ENCODE data around the gene SUSD4.
"Not testable (repeated sequence)": the region's sequence is repeated elsewhere in the genome, so short reads cannot be mapped to it uniquely, and the experiment has no call there.

SUSD4 gene

GRCh38 chr1:223291796-223292195 lies 72.2 kb downstream of the SUSD4 start:
- TF ChIP-seq POU2F2 (IDR thresholded peaks at IDR 0.05; ENCODE audit: low read depth, low read length) (no peak), POLR2AphosphoS5 (IDR thresholded peaks at IDR 0.05; ENCODE audit: low read depth, low read length) (no peak), POLR2A (IDR thresholded peaks at IDR 0.05; ENCODE audit: low read depth, low read length) (no peak), TAF1 (IDR thresholded peaks at IDR 0.05; ENCODE audit: low read depth, low read length) (no peak), PAX5 (IDR thresholded peaks at IDR 0.05; ENCODE audit: insufficient read depth, low read length, severe bottlenecking) (no peak), SPI1 (IDR thresholded peaks at IDR 0.05; ENCODE audit: low read depth, low read length) (no peak)
- FAIRE-seq (no peak), DNase-seq (ENCODE audit: insufficient read length, low spot score) (no peak)

DNA sequence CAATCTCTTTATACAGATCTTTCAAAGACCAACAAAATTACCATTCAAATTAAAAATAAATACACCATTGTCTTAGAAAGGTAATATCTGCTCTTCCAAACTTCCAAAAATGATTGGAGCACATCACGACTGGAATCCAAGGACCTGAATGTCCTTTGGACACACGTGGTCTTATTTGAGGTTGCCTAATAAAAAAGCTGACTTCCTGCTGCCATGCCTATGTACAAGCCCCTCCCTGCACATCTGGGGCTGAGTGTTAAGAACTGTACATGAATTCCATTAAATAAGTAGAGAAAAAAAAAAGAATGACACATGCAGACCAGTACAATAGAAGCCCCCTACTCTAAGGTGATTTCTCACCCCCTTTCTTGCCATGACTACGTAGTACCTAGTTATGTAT lies 73.6 kb downstream of the SUSD4 start:
- FAIRE-seq (no peak), DNase-seq (ENCODE audit: insufficient read length, low spot score) (no peak)
- no peak for TF ChIP-seq PAX5 (IDR thresholded peaks at IDR 0.05; ENCODE audit: insufficient read depth, low read length, severe bottlenecking)
- TF ChIP-seq POLR2AphosphoS5 (IDR thresholded peaks at IDR 0.05; ENCODE audit: low read depth, low read length) = no peak
- no peak for TF ChIP-seq POU2F2 (IDR thresholded peaks at IDR 0.05; ENCODE audit: low read depth, low read length)
- no peak for TF ChIP-seq SPI1 (IDR thresholded peaks at IDR 0.05; ENCODE audit: low read depth, low read length)
- TF ChIP-seq POLR2A (IDR thresholded peaks at IDR 0.05; ENCODE audit: low read depth, low read length) = no peak
- no peak for TF ChIP-seq TAF1 (IDR thresholded peaks at IDR 0.05; ENCODE audit: low read depth, low read length)

DNA sequence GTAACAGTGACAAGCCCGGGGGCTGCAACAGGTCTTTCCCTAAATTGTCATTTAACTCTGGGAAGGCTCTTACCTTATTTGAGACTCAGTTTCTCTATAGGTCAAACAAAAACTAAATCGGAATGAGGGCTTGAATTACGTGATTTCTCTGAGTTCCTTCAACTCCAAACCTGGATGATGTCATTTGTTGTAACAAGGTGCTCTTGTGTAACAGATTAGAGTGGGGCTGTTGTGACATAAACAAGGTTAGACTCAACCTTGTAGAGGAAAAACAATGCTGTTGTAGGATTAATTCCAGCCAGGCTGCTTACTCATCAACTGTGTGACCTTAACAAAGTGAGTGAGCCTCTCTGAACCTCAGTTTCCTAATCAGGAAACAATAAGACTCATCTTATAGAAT lies 74.4 kb downstream of the SUSD4 start:
- no peak for FAIRE-seq

GRCh38 chr1:223288826-223289225 lies 75.2 kb downstream of the SUSD4 start:
- no peak for DNase-seq (ENCODE audit: insufficient read length, low spot score)
- no peak for FAIRE-seq
- TF ChIP-seq POLR2A (IDR thresholded peaks at IDR 0.05; ENCODE audit: low read depth, low read length) (no peak), TAF1 (IDR thresholded peaks at IDR 0.05; ENCODE audit: low read depth, low read length) (no peak), POLR2AphosphoS5 (IDR thresholded peaks at IDR 0.05; ENCODE audit: low read depth, low read length) (no peak), PAX5 (IDR thresholded peaks at IDR 0.05; ENCODE audit: insufficient read depth, low read length, severe bottlenecking) (no peak), SPI1 (IDR thresholded peaks at IDR 0.05; ENCODE audit: low read depth, low read length) (no peak), POU2F2 (IDR thresholded peaks at IDR 0.05; ENCODE audit: low read depth, low read length) (no peak)

More for the DNA sequence above, 74.4 kb downstream of the SUSD4 start:
- TF ChIP-seq SPI1 (IDR thresholded peaks at IDR 0.05; ENCODE audit: low read depth, low read length) = no peak
- no peak for TF ChIP-seq POLR2AphosphoS5 (IDR thresholded peaks at IDR 0.05; ENCODE audit: low read depth, low read length)
- TF ChIP-seq TAF1 (IDR thresholded peaks at IDR 0.05; ENCODE audit: low read depth, low read length) = no peak
- no peak for TF ChIP-seq PAX5 (IDR thresholded peaks at IDR 0.05; ENCODE audit: insufficient read depth, low read length, severe bottlenecking)
- no peak for TF ChIP-seq POLR2A (IDR thresholded peaks at IDR 0.05; ENCODE audit: low read depth, low read length)
- no peak for TF ChIP-seq POU2F2 (IDR thresholded peaks at IDR 0.05; ENCODE audit: low read depth, low read length)
- no peak for DNase-seq (ENCODE audit: insufficient read length, low spot score)

DNA sequence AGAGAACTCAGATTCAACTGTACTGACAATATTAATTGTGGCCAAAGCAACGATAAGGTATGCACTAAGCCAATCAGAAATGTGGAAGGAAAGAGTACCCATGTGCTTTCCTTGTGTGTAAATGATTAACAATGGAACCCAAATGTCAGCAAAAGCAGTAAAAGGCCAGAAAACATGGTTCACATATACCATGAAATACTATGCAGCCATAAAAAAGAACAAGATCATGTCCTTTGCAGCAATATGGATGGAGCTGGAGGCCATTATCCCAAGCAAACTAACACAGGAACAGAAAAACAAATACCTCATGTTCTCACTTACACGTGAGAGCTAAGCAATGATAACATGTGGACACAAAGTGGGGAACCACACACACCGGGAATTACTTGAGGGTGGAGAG lies 78.5 kb downstream of the SUSD4 start:
- no peak for FAIRE-seq
- no peak for DNase-seq (ENCODE audit: insufficient read length, low spot score)
- TF ChIP-seq POU2F2 (IDR thresholded peaks at IDR 0.05; ENCODE audit: low read depth, low read length) (no peak), POLR2A (IDR thresholded peaks at IDR 0.05; ENCODE audit: low read depth, low read length) (no peak), PAX5 (IDR thresholded peaks at IDR 0.05; ENCODE audit: insufficient read depth, low read length, severe bottlenecking) (no peak), POLR2AphosphoS5 (IDR thresholded peaks at IDR 0.05; ENCODE audit: low read depth, low read length) (no peak), TAF1 (IDR thresholded peaks at IDR 0.05; ENCODE audit: low read depth, low read length) (no peak), SPI1 (IDR thresholded peaks at IDR 0.05; ENCODE audit: low read depth, low read length) (no peak)

- DNase-seq (ENCODE audit: insufficient read length, low spot score); FAIRE-seq: not testable (repeated sequence)
Measured at GRCh38 chr1:223283697-223284096, 80.3 kb downstream of the SUSD4 start.

GRCh38 chr1:223278311-223278710 lies 85.7 kb downstream of the SUSD4 start:
- not testable (repeated sequence) for DNase-seq (ENCODE audit: insufficient read length, low spot score); FAIRE-seq

- TF ChIP-seq POLR2A (IDR thresholded peaks at IDR 0.05; ENCODE audit: low read depth, low read length) (no peak), POU2F2 (IDR thresholded peaks at IDR 0.05; ENCODE audit: low read depth, low read length) (no peak), POLR2AphosphoS5 (IDR thresholded peaks at IDR 0.05; ENCODE audit: low read depth, low read length) (no peak), SPI1 (IDR thresholded peaks at IDR 0.05; ENCODE audit: low read depth, low read length) (no peak)
Measured at GRCh38 chr1:223276029-223276428, 87.9 kb downstream of the SUSD4 start.

GRCh38 chr1:223273511-223273910 lies 90.5 kb downstream of the SUSD4 start:
- no peak for FAIRE-seq
- DNase-seq (ENCODE audit: insufficient read length, low spot score) = no peak
- TF ChIP-seq PAX5 (IDR thresholded peaks at IDR 0.05; ENCODE audit: insufficient read depth, low read length, severe bottlenecking) (no peak), SPI1 (IDR thresholded peaks at IDR 0.05; ENCODE audit: low read depth, low read length) (no peak), TAF1 (IDR thresholded peaks at IDR 0.05; ENCODE audit: low read depth, low read length) (no peak), POU2F2 (IDR thresholded peaks at IDR 0.05; ENCODE audit: low read depth, low read length) (no peak), POLR2A (IDR thresholded peaks at IDR 0.05; ENCODE audit: low read depth, low read length) (no peak), POLR2AphosphoS5 (IDR thresholded peaks at IDR 0.05; ENCODE audit: low read depth, low read length) (no peak)

More at GRCh38 chr1:223276029-223276428, 87.9 kb downstream of the SUSD4 start:
- FAIRE-seq (no peak), DNase-seq (ENCODE audit: insufficient read length, low spot score) (no peak)

DNA sequence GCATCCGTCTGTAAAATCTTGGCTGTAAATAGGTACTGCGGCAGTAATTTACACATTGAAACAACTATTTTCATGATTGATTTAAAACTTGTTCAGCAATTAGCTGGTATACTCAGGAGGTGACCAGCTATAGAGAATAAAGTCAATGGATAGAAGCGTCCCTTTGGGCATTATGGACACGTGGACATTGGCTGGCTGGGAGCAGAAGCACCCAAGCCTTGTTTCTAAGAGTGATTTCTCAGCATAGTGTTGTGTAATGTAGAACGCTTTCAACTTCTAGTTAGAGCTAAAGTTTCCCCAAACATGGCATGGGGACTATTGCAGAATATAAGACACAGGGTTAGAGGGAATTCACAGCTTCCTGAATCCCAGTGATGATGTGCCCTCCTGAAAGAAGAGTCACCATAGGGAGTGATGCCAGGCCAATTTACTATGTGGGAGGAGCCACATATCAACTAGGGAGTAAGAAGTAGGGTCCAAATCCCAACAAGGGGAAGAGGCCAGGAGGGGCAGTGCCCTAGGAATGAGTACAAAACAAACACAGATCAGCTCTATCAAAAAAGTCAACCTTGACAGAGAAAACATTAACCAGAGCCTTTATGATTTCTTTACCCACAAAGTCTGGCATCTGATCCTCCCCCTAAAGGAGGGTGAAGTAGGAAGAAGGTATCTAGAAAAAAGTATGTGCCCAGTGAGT lies 92.7 kb downstream of the SUSD4 start:
- FAIRE-seq (no peak), DNase-seq (ENCODE audit: insufficient read length, low spot score) (no peak)
- TF ChIP-seq SPI1 (IDR thresholded peaks at IDR 0.05; ENCODE audit: low read depth, low read length) (no peak), POLR2AphosphoS5 (IDR thresholded peaks at IDR 0.05; ENCODE audit: low read depth, low read length) (no peak), POLR2A (IDR thresholded peaks at IDR 0.05; ENCODE audit: low read depth, low read length) (no peak), PAX5 (IDR thresholded peaks at IDR 0.05; ENCODE audit: insufficient read depth, low read length, severe bottlenecking) (no peak), TAF1 (IDR thresholded peaks at IDR 0.05; ENCODE audit: low read depth, low read length) (no peak)
